HCT116 (cell line): ENCODE measurements around the gene CHST15. TPM values are rescaled to one million over a fixed set of nuclear protein-coding genes. Genes with fewer than 3 reads are reported as not detected.

Source experiments
- ATAC-seq: fragments of 200-7000 bp; cut with Tn5 transposase; 2 replicates; pipeline ENCODE4 v1.9.1; 2020; ENCODE audit warnings: mild to moderate bottlenecking, moderate library complexity
- BruUV-seq: library from RNA; stranded (reverse); fragments of 400-500 nt; replicated peaks from 2 replicates; lab custom pipeline; 2021; lab: Mats Ljungman, UMichigan
- CTCF ChIA-PET: fragments of 300-600 bp; sonication (Branson Sonifier 250); formaldehyde crosslinking; loops from one replicate; lab custom pipeline; 2021; ENCODE audit warnings: antibody characterized with exemption; lab: Charles Lee
- POLR2A ChIA-PET: fragments of 300-600, 350-600 bp; sonication (Branson Sonifier 250); formaldehyde crosslinking; loops from one replicate; lab custom pipeline; 2021; ENCODE audit warnings: antibody characterized with exemption; lab: Charles Lee
- RAD21 ChIA-PET, 2 experiments: fragments of 300-600 bp; sonication (Branson Sonifier 250); formaldehyde crosslinking; loops; one replicate each; lab custom pipeline; 2023; ENCODE audit warnings: low total read pairs in 2 of 2; ENCODE audit not compliant: uncharacterized antibody in 2 of 2, unreplicated experiment in 2 of 2, low non-redundant PET in 1 of 2; lab: Charles Lee
- DNase-seq: peaks from one replicate; pipeline ENCODE4 v3.0.0-alpha.2; 2010; ENCODE audit warnings: low read depth, low spot score
- H2AFZ ChIP-seq: fragments of 200-600 bp; shearing (Covaris generic), sonication (generic); 2 replicates; pipeline ENCODE4 v1.6.1; 2017; ENCODE audit warnings: low read depth, mixed run types, mixed read lengths, antibody characterized with exemption, low read length; ENCODE audit not compliant: poor library complexity, severe bottlenecking
- H3K27ac ChIP-seq: 2 replicates; pipeline ENCODE4 v1.5.1; 2012; ENCODE audit warnings: low read depth, low read length
- H3K27me3 ChIP-seq: fragments of 200-600 bp; sonication (generic); 2 replicates; pipeline ENCODE4 v1.6.1; 2016; ENCODE audit warnings: mixed run types, low read length, mixed read lengths; ENCODE audit not compliant: insufficient read depth
- H3K36me3 ChIP-seq, 2 experiments: fragments of 200-500 bp in 1 of 2; fragments of 200-600 bp in 1 of 2; sonication (Bioruptor generic) in 1 of 2; sonication (generic) in 1 of 2; 2 replicates each; pipeline versions ENCODE4 v1.5.1 to v1.6.1; 2014 to 2016; ENCODE audit warnings: low read length in 2 of 2, inconsistent platforms in 1 of 2, mixed read lengths in 1 of 2, mixed run types in 1 of 2; ENCODE audit not compliant: insufficient read depth in 2 of 2, control insufficient read depth in 1 of 2
- H3K4me1 ChIP-seq, 2 experiments: fragments of 200-600 bp in 1 of 2; sonication (generic) in 1 of 2; 2 replicates each; pipeline versions ENCODE4 v1.5.1 to v1.6.1; 2012 to 2017; ENCODE audit warnings: low read length in 2 of 2, inconsistent platforms in 1 of 2, mild to moderate bottlenecking in 1 of 2, mixed read lengths in 1 of 2, mixed run types in 1 of 2, moderate library complexity in 1 of 2; ENCODE audit not compliant: insufficient read depth in 2 of 2, control insufficient read depth in 1 of 2
- H3K4me2 ChIP-seq: fragments of 200-600 bp; sonication (generic); 2 replicates; pipeline ENCODE4 v1.6.1; 2017; ENCODE audit warnings: mixed run types, low read length, mixed read lengths
- H3K4me3 ChIP-seq, 2 experiments: fragments of 200-600 bp in 1 of 2; sonication (generic) in 1 of 2; replicated peaks in 1 of 2; 2 replicates each; pipeline ENCODE4 v1.5.1; 2011 to 2016; ENCODE audit warnings: low read length in 2 of 2, control low read depth in 1 of 2, low read depth in 1 of 2, mild to moderate bottlenecking in 1 of 2, mixed read lengths in 1 of 2, mixed run types in 1 of 2
- H3K79me2 ChIP-seq: fragments of 200-600 bp; sonication (generic); 2 replicates; pipeline ENCODE4 v1.6.1; 2017; ENCODE audit warnings: mild to moderate bottlenecking, mixed run types, low read length, moderate library complexity, mixed read lengths; ENCODE audit not compliant: insufficient read depth
- H3K9ac ChIP-seq: fragments of 200-600 bp; sonication (generic); 2 replicates; pipeline ENCODE4 v1.6.1; 2016; ENCODE audit warnings: low read length, mixed read lengths
- H3K9me2 ChIP-seq: fragments of 200-600 bp; sonication (generic), shearing (Covaris generic); 2 replicates; pipeline ENCODE4 v1.6.1; 2017; ENCODE audit warnings: mixed run types, mild to moderate bottlenecking, moderate library complexity; ENCODE audit not compliant: insufficient read depth
- H3K9me3 ChIP-seq, 2 experiments: fragments of 200-500 bp in 1 of 2; fragments of 200-600 bp in 1 of 2; sonication (Bioruptor generic) in 1 of 2; sonication (generic) in 1 of 2; 2 replicates each; pipeline ENCODE4 v1.6.1; 2014 to 2017; ENCODE audit warnings: low read length in 2 of 2, mixed read lengths in 2 of 2, inconsistent platforms in 1 of 2, low read depth in 1 of 2, mild to moderate bottlenecking in 1 of 2, mixed run types in 1 of 2, moderate library complexity in 1 of 2; ENCODE audit not compliant: control insufficient read depth in 1 of 2, insufficient read depth in 1 of 2
- H4K20me1 ChIP-seq: fragments of 200-600 bp; sonication (generic), shearing (Covaris generic); 2 replicates; pipeline ENCODE4 v1.6.1; 2017; ENCODE audit warnings: mixed run types, mild to moderate bottlenecking, moderate library complexity; ENCODE audit not compliant: insufficient read depth
- CBX3 ChIP-seq: IDR thresholded peaks from 2 replicates; pipeline ENCODE4 v1.6.1; 2012; ENCODE audit warnings: low read depth
- CEBPB ChIP-seq: IDR thresholded peaks from 2 replicates; pipeline ENCODE4 v1.6.1; 2012; ENCODE audit warnings: low read depth
- EGR1 ChIP-seq: IDR thresholded peaks from 2 replicates; pipeline ENCODE4 v1.6.1; 2012; ENCODE audit warnings: low read depth
- EZH2phosphoT487 ChIP-seq: fragments of 200-600 bp; IDR thresholded peaks from 2 replicates; pipeline ENCODE4 v1.6.1; 2018; ENCODE audit warnings: antibody characterized with exemption, borderline replicate concordance
- RAD21 ChIP-seq: IDR thresholded peaks from 2 replicates; pipeline ENCODE4 v1.6.1; 2012; ENCODE audit warnings: low read depth, mild to moderate bottlenecking
- SIN3A ChIP-seq: IDR thresholded peaks from 2 replicates; pipeline ENCODE4 v1.6.1; 2012; ENCODE audit warnings: low read depth
- TCF7L2 ChIP-seq: IDR thresholded peaks from 2 replicates; pipeline ENCODE4 v1.7.0; 2011; ENCODE audit warnings: borderline replicate concordance, inconsistent platforms; ENCODE audit not compliant: insufficient read depth, insufficient read length; ENCODE audit errors: extremely low read depth
- ZFX ChIP-seq: fragments of 450-650 bp; IDR thresholded peaks from 2 replicates; pipeline ENCODE4 v1.6.1; 2017
- ZNF274 ChIP-seq: fragments of 200-500 bp; sonication (Bioruptor generic); IDR thresholded peaks from 2 replicates; pipeline ENCODE4 v1.6.1; 2014; ENCODE audit warnings: mild to moderate bottlenecking, low read depth, low read length, inconsistent platforms
- intact Hi-C: fragments of 100-400 bp; cut with micrococcal nuclease; formaldehyde crosslinking; loops from 2 replicates; pipeline ENCODE4 v1.10.0; 2022
- total RNA-seq: library from RNA; stranded (reverse); gene quantifications from one replicate; pipeline ENCODE4 v1.2.1, GENCODE V29; 2021; ENCODE audit not compliant: unreplicated experiment
- TF ChIP-seq, protein P1 (sequence below), 3 experiments: fragments of 200-600 bp in 1 of 3; sonication (generic) in 1 of 3; IDR thresholded peaks in 2 of 3; conservative IDR thresholded peaks in 1 of 3; 2 replicates each; pipeline ENCODE4 v1.5.1; 2012 to 2017; ENCODE audit warnings: low read depth in 2 of 3, low read length in 2 of 3, antibody characterized with exemption in 1 of 3, borderline replicate concordance in 1 of 3, control low read depth in 1 of 3, mild to moderate bottlenecking in 1 of 3, mixed read lengths in 1 of 3, mixed run types in 1 of 3, moderate library complexity in 1 of 3; ENCODE audit not compliant: insufficient read depth in 1 of 3
- TF ChIP-seq, protein P2 (sequence below): IDR thresholded peaks from 2 replicates; pipeline ENCODE4 v1.6.1; 2012

CHST15 gene
- total RNA-seq, 1 experiment from 2014 or later = 47.2 TPM

DNA sequence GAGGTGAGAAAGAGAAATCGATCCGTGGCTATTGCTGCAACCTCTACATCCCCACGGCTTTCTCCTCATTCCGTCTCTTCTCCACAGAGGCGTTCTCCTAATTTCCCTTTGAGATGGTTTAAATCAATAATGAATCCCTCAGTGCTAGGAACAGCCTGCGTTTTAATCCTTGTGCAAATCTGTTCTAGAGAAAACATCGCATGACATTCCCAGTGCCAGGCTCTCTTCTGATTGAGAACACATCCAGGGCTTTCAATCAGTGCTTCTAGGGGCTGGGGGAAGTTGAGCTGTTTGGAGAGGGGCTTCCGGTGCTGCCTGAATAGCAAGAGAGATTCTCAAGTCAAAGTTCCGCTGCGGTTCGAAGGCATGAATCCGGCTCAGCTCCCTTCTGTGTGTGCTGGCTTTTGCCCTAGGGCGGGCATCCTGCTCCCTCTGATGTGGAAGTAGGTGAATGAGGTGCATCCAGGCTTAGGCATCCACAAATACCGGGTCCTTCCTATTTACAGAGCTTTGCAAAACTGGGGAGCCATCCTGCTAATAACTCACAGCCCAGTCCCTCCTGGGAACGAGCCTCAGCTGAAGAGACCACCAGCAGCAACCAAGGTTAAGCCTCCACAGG, 62.8 kb downstream of the CHST15 start:
- no peaks in the 10 kb centered on the region for H3K9me2 ChIP-seq
- ChIA-PET CTCF (no interaction called here), RAD21 (no interaction called here)
- H3K9me3 ChIP-seq = no peaks in the 10 kb centered on the region
- H4K20me1 ChIP-seq = no peaks in the 10 kb centered on the region
- no peak overlapping the region for H3K27ac ChIP-seq
- no peaks in the 10 kb centered on the region for H3K27me3 ChIP-seq
- intact Hi-C loops = no loop called here
- peaks cover 0 to 6% of the 10 kb centered on the region in 2 experiments; a peak in 1 of 4 replicates for H3K4me1 ChIP-seq
- TF ChIP-seq ZFX (no peak), SIN3A (no peak), ZNF274 (no peak), RAD21 (no peak), EZH2phosphoT487 (no peak), CBX3 (no peak), EGR1 (no peak), CEBPB (no peak), TCF7L2 (no peak)
- TF ChIP-seq, protein P1, sequence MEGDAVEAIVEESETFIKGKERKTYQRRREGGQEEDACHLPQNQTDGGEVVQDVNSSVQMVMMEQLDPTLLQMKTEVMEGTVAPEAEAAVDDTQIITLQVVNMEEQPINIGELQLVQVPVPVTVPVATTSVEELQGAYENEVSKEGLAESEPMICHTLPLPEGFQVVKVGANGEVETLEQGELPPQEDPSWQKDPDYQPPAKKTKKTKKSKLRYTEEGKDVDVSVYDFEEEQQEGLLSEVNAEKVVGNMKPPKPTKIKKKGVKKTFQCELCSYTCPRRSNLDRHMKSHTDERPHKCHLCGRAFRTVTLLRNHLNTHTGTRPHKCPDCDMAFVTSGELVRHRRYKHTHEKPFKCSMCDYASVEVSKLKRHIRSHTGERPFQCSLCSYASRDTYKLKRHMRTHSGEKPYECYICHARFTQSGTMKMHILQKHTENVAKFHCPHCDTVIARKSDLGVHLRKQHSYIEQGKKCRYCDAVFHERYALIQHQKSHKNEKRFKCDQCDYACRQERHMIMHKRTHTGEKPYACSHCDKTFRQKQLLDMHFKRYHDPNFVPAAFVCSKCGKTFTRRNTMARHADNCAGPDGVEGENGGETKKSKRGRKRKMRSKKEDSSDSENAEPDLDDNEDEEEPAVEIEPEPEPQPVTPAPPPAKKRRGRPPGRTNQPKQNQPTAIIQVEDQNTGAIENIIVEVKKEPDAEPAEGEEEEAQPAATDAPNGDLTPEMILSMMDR (IDR thresholded peaks at IDR 0.05 in 2 of 3, conservative IDR thresholded peaks at IDR 0.05 in 1 of 3; ENCODE audit: borderline replicate concordance in 1 of 3, insufficient read depth in 1 of 3, low read depth in 2 of 3, low read length in 2 of 3) = no peak
- TF ChIP-seq, protein P2, sequence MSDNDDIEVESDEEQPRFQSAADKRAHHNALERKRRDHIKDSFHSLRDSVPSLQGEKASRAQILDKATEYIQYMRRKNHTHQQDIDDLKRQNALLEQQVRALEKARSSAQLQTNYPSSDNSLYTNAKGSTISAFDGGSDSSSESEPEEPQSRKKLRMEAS = no peak
- TF ChIP-seq, all 23 proteins: peak for 0
- no peak overlapping the region for H2AFZ ChIP-seq
- no peaks in the 10 kb centered on the region for H3K79me2 ChIP-seq
- no peak overlapping the region for H3K9ac ChIP-seq
- DNase-seq (no peak), ATAC-seq (no peak)
- H3K4me2 ChIP-seq = no peak overlapping the region
- no TSS peak for BruUV-seq
- peaks cover 0 to 2% of the 10 kb centered on the region in 2 experiments; a peak in 2 of 4 replicates for H3K36me3 ChIP-seq
- no peak overlapping the region for H3K4me3 ChIP-seq
- POLR2A ChIA-PET = no interaction called here
